DMS 273 treated with DMSO at 0.1 percent for 48 hours (cell line): ENCODE data around the gene TXN.
"Not testable (repeated sequence)": the region's sequence is repeated elsewhere in the genome, so short reads cannot be mapped to it uniquely, and the experiment has no call there.

Source experiments
- DNase-seq: peaks from one replicate; lab custom pipeline; 2025; lab: John Stamatoyannopoulos, UW

The TXN gene

DNA sequence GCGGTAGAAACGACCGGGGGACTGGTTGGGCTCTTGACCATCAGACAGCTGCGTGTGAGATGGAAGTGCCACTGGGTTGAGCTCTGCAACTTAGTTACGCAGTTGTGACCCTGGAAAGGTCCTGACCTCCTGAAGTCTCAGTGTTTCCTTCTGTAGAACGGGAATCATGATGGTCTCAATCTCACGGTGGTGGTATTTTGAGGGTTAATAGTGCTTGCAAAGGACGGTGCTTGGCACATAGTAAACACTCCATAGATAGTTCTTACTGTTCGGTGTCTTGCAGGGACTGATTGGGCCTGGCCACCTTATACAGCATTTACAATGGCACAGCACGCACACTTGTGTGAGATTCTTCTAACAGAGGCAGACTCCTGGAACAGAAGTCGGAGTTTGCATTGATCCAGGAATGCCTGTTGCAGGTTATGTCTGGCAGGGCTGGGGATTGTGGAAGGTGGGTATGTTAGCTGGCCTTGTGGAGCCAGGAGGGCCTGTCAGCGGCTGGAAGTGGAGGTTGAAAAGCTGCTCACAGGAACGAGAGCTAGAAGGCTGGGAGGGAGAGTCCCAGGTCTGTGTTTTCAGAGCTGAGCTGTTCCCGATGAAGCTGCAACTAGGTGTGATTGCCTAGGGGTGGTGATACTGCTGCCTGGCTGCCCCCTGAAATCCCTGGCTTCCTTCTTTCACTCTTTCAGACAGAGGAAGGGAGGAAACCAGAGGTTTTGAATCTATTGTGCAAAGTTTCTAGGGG lies 962 bp upstream of the TXN start:
- DNase-seq: no peak

DNA sequence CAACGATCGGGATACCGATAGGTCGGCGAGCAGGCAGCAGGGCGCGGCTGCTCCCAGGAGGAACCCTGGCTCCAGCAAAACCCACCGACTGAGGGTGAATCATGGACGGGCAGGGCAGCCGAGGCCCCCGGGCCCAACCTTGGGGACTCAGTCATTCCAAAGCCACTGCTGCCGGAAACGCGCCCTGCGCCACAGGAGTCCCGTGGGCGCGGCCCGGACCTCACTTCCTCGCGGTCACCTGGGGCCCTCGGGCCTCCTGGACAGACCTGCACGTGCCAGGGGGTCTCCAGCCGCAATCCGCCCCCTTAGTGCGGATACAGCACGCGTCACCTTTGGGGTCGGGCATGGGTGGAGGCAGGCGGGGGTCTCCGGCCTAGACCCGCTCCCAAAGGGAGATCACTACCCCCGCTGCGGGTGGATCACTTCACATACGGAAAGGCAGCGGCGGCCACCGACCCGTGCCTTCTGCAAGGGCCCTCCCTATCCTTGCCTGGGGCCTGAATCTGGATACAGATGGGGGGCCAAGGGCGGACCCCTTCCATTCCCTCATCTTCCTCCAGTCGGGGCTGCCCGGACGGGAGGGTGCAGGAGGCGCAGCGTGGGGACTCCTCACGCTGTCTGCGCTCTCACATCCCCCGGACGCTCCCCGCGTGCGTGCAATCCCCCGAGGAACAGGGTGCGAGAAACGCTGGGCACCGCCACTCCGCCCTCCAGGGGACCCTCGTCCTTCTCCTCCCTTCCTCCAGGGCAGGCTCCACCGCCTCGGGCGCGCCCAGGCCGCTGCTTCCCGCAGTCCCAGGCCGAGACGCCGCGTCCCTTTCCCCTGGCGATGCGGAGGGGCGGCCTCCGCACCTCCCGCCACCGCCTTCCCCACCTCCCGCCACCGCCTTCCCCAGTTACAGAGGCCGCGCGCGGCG lies 586 bp downstream of the TXN start:
- no peak for DNase-seq

GRCh38 chr9:110255034-110255462 lies 1.3 kb downstream of the TXN start:
- DNase-seq: no peak

- no peak for DNase-seq
Observed at GRCh38 chr9:110254500-110254899, 1.8 kb downstream of the TXN start.

- DNase-seq: no peak
Observed at GRCh38 chr9:110252509-110253139, 3.7 kb downstream of the TXN start.

DNA sequence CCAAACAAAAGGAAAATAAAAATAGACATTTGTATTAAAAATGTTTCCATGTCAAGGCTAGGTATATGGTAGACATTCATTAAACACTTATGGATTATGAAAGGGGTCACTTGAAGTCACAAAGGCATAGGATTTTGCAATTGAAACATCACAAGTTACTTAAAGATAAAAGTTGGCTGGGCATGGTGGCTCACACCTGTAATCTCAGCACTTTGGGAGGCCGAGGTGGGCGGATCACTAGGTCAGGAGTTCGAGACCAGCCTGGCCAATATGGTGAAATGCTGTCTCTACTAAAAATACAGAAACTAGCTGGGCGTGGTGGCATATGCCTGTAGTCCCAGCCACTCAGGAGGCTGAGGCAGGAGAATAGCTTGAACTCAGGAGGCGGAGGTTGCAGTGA lies 4.5 kb downstream of the TXN start:
- DNase-seq: not testable (repeated sequence)

DNA sequence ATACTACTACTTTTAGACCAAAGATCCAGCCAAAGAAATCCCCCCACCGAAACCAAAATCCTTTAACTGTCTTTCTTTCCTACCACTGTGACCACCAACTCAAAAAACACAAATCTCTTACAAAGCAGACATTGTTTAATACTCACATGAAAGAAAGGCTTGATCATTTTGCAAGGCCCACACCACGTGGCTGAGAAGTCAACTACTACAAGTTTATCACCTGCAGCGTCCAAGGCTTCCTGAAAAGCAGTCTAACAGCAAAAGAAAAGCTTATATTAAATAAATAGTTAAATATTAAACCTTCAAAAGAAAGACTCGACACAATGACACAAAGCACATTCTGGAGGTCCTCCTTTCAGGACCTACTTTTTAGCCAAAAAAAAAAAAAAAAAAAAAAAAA lies 5.1 kb downstream of the TXN start:
- no peak for DNase-seq

GRCh38 chr9:110249603-110250002 lies 6.7 kb downstream of the TXN start:
- DNase-seq: no peak

DNA sequence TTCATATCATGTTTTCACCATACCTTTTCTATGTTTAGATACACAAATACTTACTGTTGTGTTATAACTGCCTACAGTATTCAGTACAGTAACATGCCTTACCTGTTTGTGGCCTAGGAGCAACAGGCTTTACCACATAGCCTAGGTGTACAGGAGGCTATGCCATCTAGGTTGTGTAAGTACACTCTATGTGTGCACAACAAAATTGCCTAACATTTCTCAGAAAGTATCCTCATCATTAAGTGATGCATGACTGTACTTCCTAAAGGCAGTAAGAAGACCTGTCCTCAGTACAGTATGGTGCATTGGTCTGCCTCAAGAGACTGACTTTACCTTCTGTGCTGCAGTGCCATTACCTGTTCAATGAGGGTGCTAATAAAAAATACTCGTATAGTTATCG lies 7.9 kb downstream of the TXN start:
- DNase-seq: no peak

DNA sequence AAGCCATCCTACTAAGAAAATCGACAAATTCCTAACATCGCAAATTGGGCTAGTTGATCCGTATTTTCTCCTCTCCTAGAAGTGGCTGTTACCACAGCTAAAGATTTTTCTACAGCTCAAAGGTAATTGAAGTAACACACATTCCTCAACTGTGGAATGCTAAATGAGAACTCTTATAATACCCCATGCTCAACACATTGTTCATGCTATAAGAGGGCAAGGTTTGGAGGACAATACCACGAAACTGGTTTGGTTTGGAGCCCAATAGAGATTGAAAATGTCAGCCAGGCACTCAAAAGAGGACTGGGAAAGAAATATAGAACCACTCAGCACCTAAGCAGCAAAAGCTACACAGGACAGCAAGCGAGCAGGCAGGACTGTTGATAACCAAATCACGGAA lies 10.1 kb downstream of the TXN start:
- no peak for DNase-seq

DNA sequence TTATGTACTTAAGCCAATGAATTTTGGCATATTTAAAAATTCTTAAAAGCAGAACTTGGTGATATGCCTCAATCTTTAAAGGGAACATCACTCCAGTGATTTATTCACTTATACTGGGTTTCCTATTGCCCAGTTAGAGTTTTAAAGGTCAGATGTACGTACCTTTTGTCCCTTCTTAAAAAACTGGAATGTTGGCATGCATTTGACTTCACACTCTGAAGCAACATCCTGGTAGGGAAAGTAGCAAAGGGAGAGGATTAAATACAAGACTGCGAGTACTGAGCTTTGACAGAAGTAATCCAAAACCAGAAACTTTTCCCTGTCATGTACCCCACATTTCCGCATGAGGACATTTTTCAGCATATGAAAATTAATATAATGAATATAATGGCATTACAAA lies 11.7 kb downstream of the TXN start:
- no peak for DNase-seq

GRCh38 chr9:110241858-110242321 lies 14.4 kb downstream of the TXN start:
- DNase-seq: no peak

DNA sequence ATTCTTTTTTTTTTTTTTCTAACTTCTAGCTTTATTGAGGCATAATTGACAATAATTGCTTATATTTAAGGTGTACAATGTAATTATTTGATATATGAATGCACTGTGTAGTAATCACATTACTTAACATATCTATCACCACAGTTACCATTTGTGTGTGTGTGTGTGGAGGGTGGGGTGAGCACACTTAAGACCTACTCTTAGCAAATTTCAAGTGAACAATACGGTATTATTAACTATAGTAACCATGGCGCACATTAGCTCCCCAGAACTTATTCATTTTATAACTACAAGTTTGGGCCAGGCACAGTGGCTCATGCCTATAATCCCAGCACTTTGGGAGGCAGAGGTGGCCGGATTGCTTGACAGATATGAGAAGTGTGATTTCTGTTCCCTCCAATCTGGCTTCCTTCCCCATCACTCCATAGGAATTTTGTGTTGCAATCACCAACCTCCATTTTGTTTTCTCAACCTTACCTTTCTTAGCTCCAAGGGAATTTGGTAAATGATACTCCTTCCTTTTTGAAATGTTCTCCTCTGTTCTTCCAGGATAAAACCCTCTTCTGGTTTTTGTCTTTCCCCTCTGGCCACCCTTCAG lies 14.9 kb downstream of the TXN start:
- no peak for DNase-seq

DNA sequence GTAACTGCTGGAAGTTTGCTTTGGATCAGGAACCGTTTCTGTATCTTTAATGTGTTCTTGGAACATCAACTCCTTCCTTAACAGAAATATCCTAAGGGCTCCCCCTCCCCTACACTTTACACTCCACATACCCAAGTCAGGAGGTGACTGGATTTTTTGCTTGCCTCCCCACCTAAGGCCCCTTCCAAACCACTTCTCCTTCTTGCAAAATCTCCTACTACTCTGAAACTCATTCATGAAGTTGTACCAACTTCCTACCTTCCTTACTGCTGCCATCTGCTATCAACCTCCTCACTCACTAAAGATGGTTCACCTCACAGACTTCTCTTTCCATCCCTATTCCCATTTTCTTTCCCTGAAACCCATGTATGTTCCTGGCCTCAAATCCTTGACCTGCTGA lies 16.1 kb downstream of the TXN start:
- DNase-seq: no peak

DNA sequence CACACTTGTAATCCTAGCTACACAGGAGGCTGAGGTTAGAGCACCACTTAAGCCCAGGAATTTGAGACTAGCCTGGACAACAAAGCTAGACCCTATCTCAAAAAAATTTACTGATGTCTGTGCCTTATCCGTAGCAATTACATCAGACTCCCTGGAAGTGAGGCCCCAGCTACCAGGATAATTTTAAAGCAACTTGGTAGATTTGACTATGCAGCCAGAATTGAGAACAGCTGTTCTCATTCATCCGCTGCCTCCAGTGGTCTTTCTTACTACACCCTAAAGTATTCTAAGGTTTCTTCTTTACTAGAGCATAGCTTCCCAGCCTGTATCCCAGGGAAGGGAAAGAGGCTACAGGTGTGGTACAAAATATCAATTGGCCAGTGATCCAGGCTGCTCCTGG lies 28.0 kb downstream of the TXN start:
- DNase-seq: no peak

DNA sequence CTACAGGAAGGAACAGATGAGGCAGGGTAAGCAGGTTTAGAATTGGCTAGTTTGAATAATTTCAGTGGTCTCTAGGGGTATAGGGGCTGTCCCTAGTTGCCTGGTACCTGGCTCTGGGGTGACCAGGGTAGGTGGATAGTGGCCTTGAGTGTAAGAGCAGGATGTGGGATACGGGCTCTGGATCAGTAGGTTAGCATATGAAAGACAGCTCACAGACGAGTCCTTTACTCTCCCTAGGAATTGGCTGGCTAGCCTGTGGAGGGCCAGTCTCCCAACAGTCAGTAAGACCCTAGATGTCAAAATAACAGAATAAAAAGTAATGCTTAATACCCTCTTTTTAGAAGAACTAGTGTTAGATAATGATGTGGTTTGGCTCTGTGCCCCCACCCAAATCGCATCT lies 31.7 kb downstream of the TXN start:
- no peak for DNase-seq

- DNase-seq: no peak
Observed at GRCh38 chr9:110220809-110221208, 35.5 kb downstream of the TXN start.

GRCh38 chr9:110217656-110218099 lies 38.6 kb downstream of the TXN start:
- DNase-seq: peak; percentile 12

- DNase-seq: no peak
Observed at GRCh38 chr9:110214586-110215355, 41.5 kb downstream of the TXN start.

DNA sequence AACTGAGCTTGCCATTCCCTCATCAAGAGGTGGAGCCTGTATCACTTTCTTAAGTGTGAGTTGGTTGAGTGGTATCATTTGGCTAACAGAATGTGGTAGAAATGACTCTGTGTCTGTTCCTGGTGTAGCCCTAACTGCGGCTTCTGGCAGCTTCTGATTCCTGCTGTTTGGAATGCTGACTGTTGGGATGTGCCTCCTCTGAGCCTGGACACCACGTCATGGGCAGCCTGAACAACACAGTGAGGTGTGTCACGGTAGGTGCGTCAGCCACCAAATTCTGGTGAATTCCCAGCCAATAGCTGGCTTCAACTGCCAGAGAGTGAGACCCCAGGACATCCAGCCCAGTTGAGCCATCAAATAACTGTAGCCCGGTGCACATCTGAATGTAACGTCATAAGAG lies 42.2 kb downstream of the TXN start:
- no peak for DNase-seq

GRCh38 chr9:110213413-110214044 lies 42.8 kb downstream of the TXN start:
- DNase-seq: no peak
